Common myeloid progenitor, CD34-positive (primary cell): ENCODE results near the gene ZNRF2.
"Not testable (repeated sequence)": the region's sequence is repeated elsewhere in the genome, so short reads cannot be mapped to it uniquely, and the experiment has no call there.

Experiments
- CTCF ChIA-PET: fragments of 350-600 bp; sonication (Branson Sonifier 250); formaldehyde crosslinking; loops from one replicate; lab custom pipeline; 2021; ENCODE audit warnings: antibody characterized with exemption; lab: Charles Lee
- POLR2A ChIA-PET: fragments of 350-600 bp; sonication (Branson Sonifier 250); formaldehyde crosslinking; loops from one replicate; lab custom pipeline; 2021; ENCODE audit warnings: antibody characterized with exemption; lab: Charles Lee
- DNase-seq, 3 donors: peaks; one replicate each; pipeline versions ENCODE4 v3.0.0 to v3.0.0-alpha.2; 2013
- H3K27ac ChIP-seq, 2 experiments: 1 replicate in 1 of 2; 2 replicates in 1 of 2; pipeline ENCODE4 v1.7.0; 2013; ENCODE audit warnings: inconsistent platforms in 2 of 2, low read length in 2 of 2, mild to moderate bottlenecking in 2 of 2, low read depth in 1 of 2, moderate library complexity in 1 of 2; ENCODE audit not compliant: severe bottlenecking in 2 of 2, insufficient read depth in 1 of 2, poor library complexity in 1 of 2
- H3K27me3 ChIP-seq, 5 experiments: replicated peaks in 2 of 5; 1 replicate in 3 of 5; 2 replicates in 2 of 5; pipeline versions ENCODE4 v1.6.1 to v1.7.0; 2013; ENCODE audit warnings: low read length in 4 of 5, mild to moderate bottlenecking in 2 of 5, moderate library complexity in 2 of 5, inconsistent platforms in 1 of 5; ENCODE audit not compliant: insufficient read depth in 5 of 5, control insufficient read depth in 4 of 5
- H3K36me3 ChIP-seq, 4 experiments: 1 replicate in 2 of 4; 2 replicates in 2 of 4; pipeline versions ENCODE4 v1.6.1 to v1.7.0; 2013; ENCODE audit warnings: low read length in 3 of 4, control low read depth in 1 of 4, mild to moderate bottlenecking in 1 of 4; ENCODE audit not compliant: control insufficient read depth in 4 of 4, insufficient read depth in 4 of 4
- H3K4me1 ChIP-seq, 4 experiments: 1 replicate in 3 of 4; 2 replicates in 1 of 4; pipeline versions ENCODE4 v1.6.1 to v1.7.1; 2013; ENCODE audit warnings: low read length in 3 of 4, mild to moderate bottlenecking in 3 of 4, control low read depth in 1 of 4, inconsistent platforms in 1 of 4, moderate library complexity in 1 of 4; ENCODE audit not compliant: control insufficient read depth in 4 of 4, insufficient read depth in 4 of 4; ENCODE audit errors: control extremely low read depth in 1 of 4
- H3K4me3 ChIP-seq, 7 experiments: 1 replicate in 4 of 7; 2 replicates in 3 of 7; pipeline versions ENCODE4 v1.5.1 to v1.7.0; 2013; ENCODE audit warnings: mild to moderate bottlenecking in 7 of 7, low read length in 6 of 7, moderate library complexity in 6 of 7, inconsistent platforms in 2 of 7, low read depth in 2 of 7, control low read depth in 1 of 7; ENCODE audit not compliant: insufficient read depth in 4 of 7, control insufficient read depth in 1 of 7; ENCODE audit errors: extremely low read depth in 1 of 7
- H3K9me3 ChIP-seq, 5 experiments: 1 replicate in 4 of 5; 2 replicates in 1 of 5; pipeline versions ENCODE4 v1.6.1 to v1.7.1; 2013; ENCODE audit warnings: low read length in 4 of 5, mild to moderate bottlenecking in 2 of 5, inconsistent platforms in 1 of 5, low read depth in 1 of 5, moderate library complexity in 1 of 5; ENCODE audit not compliant: control insufficient read depth in 4 of 5, insufficient read depth in 2 of 5; ENCODE audit errors: control extremely low read depth in 1 of 5
- WGBS: methylation state at CpG from one replicate; pipeline ENCODE4 v1.1.5; 2013; ENCODE audit not compliant: insufficient coverage; 5-methylcytosine and 5-hydroxymethylcytosine counted together

ZNRF2 gene

DNA sequence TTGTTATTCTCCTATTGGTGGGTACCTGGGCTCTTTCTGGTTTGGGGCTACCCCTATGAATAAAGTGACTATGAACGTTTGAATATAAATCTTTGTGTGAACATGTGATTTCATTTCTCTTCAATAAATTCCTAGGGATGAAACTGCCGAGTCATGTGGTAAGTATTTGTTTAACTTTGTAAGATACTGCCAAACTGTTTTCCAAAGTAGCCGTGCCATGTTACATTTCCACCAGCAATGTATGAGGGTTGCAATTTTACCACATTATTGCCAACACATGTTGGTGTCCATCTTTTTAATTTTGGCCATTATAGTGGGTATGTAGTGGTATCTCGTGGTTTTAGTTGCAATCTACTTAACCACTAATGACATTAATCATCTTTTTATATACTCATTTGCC lies 94.7 kb downstream of the ZNRF2 start:
- peaks cover 0 to 4% (median 0%) of the 10 kb centered on the region in 5 experiments for H3K9me3 ChIP-seq
- H3K27ac ChIP-seq, result no peak overlapping the region
- no peaks in the 10 kb centered on the region for H3K27me3 ChIP-seq
- WGBS, result no CpG with 5 or more reads among the region's 4 CpGs
- POLR2A ChIA-PET, result no interaction called here
- H3K4me3 ChIP-seq, result no peak overlapping the region
- H3K36me3 ChIP-seq, result no peaks in the 10 kb centered on the region
- peak in 2 of 3 donors; percentile 8 to 11 for DNase-seq
- H3K4me1 ChIP-seq, result no peaks in the 10 kb centered on the region
- CTCF ChIA-PET, result no interaction called here

DNA sequence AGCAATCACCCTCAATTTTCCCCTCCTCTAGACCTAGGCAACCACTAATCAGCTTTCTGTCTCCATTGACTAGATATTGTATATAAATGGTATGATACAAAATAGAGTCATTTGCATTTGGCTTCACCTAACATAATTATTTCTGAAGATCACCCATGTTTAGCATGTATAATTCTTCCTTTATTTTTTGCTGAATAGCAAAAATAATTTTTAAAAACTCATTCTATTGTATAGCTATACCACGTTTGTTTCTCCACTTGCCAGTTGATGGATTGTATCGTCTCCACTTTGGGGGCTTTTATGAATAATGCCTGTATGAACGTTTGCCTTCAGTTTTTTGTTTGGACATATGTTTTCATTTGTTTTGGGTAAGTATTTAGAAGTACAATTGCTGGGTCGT lies 95.3 kb downstream of the ZNRF2 start:
- no peaks in the 10 kb centered on the region for H3K27me3 ChIP-seq
- no peak overlapping the region for H3K27ac ChIP-seq
- ChIA-PET POLR2A (no interaction called here), CTCF (interaction anchor here (1.0 kb wide), 1 partner anchor 104 kb away, joined by 3 read pairs; no protein-coding TSS in a partner anchor)
- H3K4me1 ChIP-seq, result no peaks in the 10 kb centered on the region
- no peak overlapping the region for H3K4me3 ChIP-seq
- peaks cover 0 to 4% (median 0%) of the 10 kb centered on the region in 5 experiments for H3K9me3 ChIP-seq
- no peaks in the 10 kb centered on the region for H3K36me3 ChIP-seq
- DNase-seq, result no peak
- WGBS, result 100% methylated on average over 3 of the region's 4 CpGs

DNA sequence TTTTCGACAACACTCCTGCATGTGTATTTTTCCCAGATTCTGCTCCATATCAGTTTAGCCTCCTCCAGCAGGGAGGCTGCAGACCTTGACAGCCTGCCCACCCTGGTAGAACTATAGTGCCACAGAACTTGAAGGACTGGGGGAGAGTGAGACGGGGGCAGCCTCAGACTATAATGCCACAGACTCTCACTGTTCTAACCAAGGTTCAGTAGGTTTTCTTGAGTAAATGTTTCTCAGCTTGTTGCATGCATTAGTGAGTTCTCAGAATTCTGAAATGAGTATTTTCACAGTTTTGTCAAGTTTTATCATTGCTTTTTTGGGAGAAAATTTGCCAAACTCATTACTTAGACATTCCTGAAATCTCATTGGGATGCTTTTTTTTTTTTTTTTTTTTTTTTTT lies 95.9 kb downstream of the ZNRF2 start:
- Histone ChIP-seq H3K27me3 (no peaks in the 10 kb centered on the region), H3K36me3 (no peaks in the 10 kb centered on the region), H3K4me3 (no peak overlapping the region), H3K9me3 (peaks cover 0 to 4% (median 0%) of the 10 kb centered on the region in 5 experiments), H3K27ac (no peak overlapping the region), H3K4me1 (no peaks in the 10 kb centered on the region)
- POLR2A ChIA-PET, result no interaction called here
- no peak for DNase-seq
- 100% methylated on average over 1 of the region's 2 CpGs for WGBS
- CTCF ChIA-PET, result interaction anchor here (1.0 kb wide), 1 partner anchor 104 kb away, joined by 3 read pairs; no protein-coding TSS in a partner anchor

DNA sequence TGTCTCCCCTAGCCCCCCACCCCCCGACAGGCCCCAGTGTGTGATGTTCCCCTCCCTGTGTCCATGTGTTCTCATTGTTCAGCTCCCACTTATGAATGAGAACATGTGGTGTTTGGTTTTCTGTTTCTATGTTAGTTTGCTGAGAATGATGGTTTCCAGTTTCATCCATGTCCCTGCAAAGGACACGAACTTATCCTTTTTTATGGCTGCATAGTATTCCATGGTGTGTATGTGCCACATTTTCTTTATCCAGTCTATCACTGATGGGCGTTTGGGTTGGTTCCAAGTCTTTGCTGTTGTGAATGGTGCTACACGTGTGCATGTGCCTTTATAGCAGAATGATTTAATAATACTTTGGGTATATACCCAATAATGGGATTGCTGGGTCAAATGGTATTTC lies 96.4 kb downstream of the ZNRF2 start:
- CTCF ChIA-PET, H3K4me3 ChIP-seq, H3K27me3 ChIP-seq, H3K4me1 ChIP-seq, POLR2A ChIA-PET, H3K9me3 ChIP-seq, H3K27ac ChIP-seq, DNase-seq, H3K36me3 ChIP-seq: not testable (repeated sequence)
- 100% methylated on average over 2 of the region's 4 CpGs for WGBS

- peaks cover 0 to 4% (median 0%) of the 10 kb centered on the region in 5 experiments for H3K9me3 ChIP-seq
- H3K4me3 ChIP-seq, result no peak overlapping the region
- H3K27me3 ChIP-seq, result no peaks in the 10 kb centered on the region
- WGBS, result no CpG with 5 or more reads among the region's 1 CpG
- H3K4me1 ChIP-seq, result no peaks in the 10 kb centered on the region
- DNase-seq, result no peak
- no peaks in the 10 kb centered on the region for H3K36me3 ChIP-seq
- POLR2A ChIA-PET, result no interaction called here
- no peak overlapping the region for H3K27ac ChIP-seq
- CTCF ChIA-PET, result no interaction called here
These were observed 98.2 kb downstream of the ZNRF2 start for GRCh38 chr7:30382607-30383006.

GRCh38 chr7:30389791-30390190 lies 105.4 kb downstream of the ZNRF2 start:
- Histone ChIP-seq H3K27me3 (no peaks in the 10 kb centered on the region), H3K9me3 (no peaks in the 10 kb centered on the region), H3K27ac (no peak overlapping the region), H3K36me3 (peaks cover 0 to 3% (median 0%) of the 10 kb centered on the region in 4 experiments), H3K4me1 (peaks cover 0 to 7% (median 1%) of the 10 kb centered on the region in 4 experiments), H3K4me3 (no peak overlapping the region)
- 41% methylated on average over 3 of the region's 3 CpGs for WGBS
- ChIA-PET CTCF (no interaction called here), POLR2A (no interaction called here)
- DNase-seq, result no peak

DNA sequence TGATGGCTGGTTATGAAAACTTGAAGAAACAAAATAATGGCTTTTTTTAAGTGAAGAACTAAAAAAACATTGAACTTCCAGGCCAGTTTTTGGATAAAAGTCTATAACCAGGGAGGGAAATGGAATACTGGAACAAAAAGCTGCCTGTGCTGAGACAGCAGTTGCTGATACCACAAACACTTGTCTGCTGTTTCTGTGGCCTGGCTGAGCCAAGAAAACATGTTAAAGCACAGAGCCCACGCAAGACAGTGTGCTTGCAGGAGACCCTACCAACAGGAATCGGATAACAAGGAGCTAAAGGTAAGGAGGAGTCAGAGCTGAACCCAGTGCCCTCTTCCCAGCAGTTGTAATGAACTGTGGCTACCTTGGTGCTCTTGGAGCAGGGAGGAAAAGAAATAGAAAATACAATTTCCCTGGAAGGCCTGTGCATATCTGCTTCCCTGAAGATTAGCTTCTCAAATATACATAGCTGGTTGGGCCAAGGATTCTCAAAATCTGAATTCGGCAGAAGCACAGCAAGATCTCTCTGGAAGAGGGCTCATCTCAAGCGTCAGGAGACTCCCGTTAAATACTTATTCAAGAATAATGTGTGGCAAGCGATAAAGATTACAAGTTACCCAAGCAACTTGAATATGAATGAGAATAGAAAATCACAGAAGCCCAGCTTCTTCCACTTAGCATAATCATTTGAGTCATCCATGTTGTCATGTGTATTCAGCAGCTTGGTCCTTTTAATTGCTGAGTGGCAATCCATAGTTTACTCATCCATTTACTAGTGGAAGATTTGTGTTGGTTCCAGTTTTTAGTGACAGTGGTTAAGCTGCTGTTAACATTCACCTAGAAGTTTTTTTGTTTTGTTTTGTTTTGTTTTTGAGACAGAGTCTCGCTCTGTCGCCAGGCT lies 106.6 kb downstream of the ZNRF2 start:
- Histone ChIP-seq H3K36me3 (peaks cover 0 to 3% (median 0%) of the 10 kb centered on the region in 4 experiments), H3K9me3 (no peaks in the 10 kb centered on the region), H3K27me3 (no peaks in the 10 kb centered on the region), H3K4me1 (peaks cover 0 to 7% (median 1%) of the 10 kb centered on the region in 4 experiments), H3K4me3 (no peak overlapping the region), H3K27ac (no peak overlapping the region)
- ChIA-PET POLR2A (no interaction called here), CTCF (interaction anchor here (0.8 kb wide), 1 partner anchor 115 kb away, joined by 3 read pairs; no protein-coding TSS in a partner anchor)
- WGBS, result 100% methylated on average over 7 of the region's 8 CpGs
- DNase-seq, result no peak
